Caco-2 (cell line): ENCODE measurements around the gene SMR3A. TPM values are rescaled to one million over a fixed set of nuclear protein-coding genes. Genes with fewer than 3 reads are reported as not detected.

ENCODE experiments used
- BruUV-seq: library from RNA; stranded (reverse); fragments of 400-500 nt; replicated peaks from 2 replicates; lab custom pipeline; 2021; lab: Mats Ljungman, UMichigan
- CTCF ChIA-PET: fragments of 300-600 bp; sonication (Branson Sonifier 250); formaldehyde crosslinking; loops from one replicate; lab custom pipeline; 2022; ENCODE audit warnings: antibody characterized with exemption; lab: Charles Lee
- POLR2A ChIA-PET: fragments of 300-600 bp; sonication (Branson Sonifier 250); formaldehyde crosslinking; loops from one replicate; lab custom pipeline; 2022; ENCODE audit warnings: antibody characterized with exemption; lab: Charles Lee
- DNase-seq, 2 experiments: peaks; one replicate each; pipeline versions ENCODE4 v3.0.0 to v3.0.0-alpha.2; 2020 to 2022
- H3K27me3 ChIP-seq: replicated peaks from 2 replicates; pipeline ENCODE4 v1.6.0; 2011; ENCODE audit warnings: low read length; ENCODE audit not compliant: control insufficient read depth, insufficient read depth
- H3K36me3 ChIP-seq: 2 replicates; pipeline ENCODE4 v1.5.1; 2011; ENCODE audit warnings: low read length; ENCODE audit not compliant: control insufficient read depth, insufficient read depth
- H3K4me1 ChIP-seq: fragments of 250-450 bp; sonication (Bioruptor Pico); 2 replicates; pipeline ENCODE4 v1.5.1; 2020; ENCODE audit warnings: mild to moderate bottlenecking
- H3K4me3 ChIP-seq: 2 replicates; pipeline ENCODE4 v1.5.1; 2011; ENCODE audit warnings: low read depth, mild to moderate bottlenecking, control low read depth, low read length
- H3K9me3 ChIP-seq: fragments of 250-450 bp; sonication (Bioruptor Pico); 2 replicates; pipeline ENCODE4 v1.5.1; 2020; ENCODE audit warnings: mild to moderate bottlenecking, moderate library complexity
- H3K27ac Mint-ChIP-seq: one replicate; pipeline ENCODE4 v1.8.0; 2022; ENCODE audit warnings: mixed read lengths; ENCODE audit not compliant: unreplicated experiment
- H3K27me3 Mint-ChIP-seq: one replicate; pipeline ENCODE4 v1.8.0; 2022; ENCODE audit warnings: mixed read lengths; ENCODE audit not compliant: insufficient read depth, unreplicated experiment
- H3K36me3 Mint-ChIP-seq: one replicate; pipeline ENCODE4 v1.8.0; 2022; ENCODE audit warnings: mild to moderate bottlenecking, mixed read lengths; ENCODE audit not compliant: insufficient read depth, unreplicated experiment
- H3K4me1 Mint-ChIP-seq: one replicate; pipeline ENCODE4 v1.8.0; 2022; ENCODE audit warnings: low read depth, mixed read lengths; ENCODE audit not compliant: unreplicated experiment
- H3K4me3 Mint-ChIP-seq: one replicate; pipeline ENCODE4 v1.8.0; 2022; ENCODE audit warnings: mild to moderate bottlenecking, moderate library complexity, mixed read lengths; ENCODE audit not compliant: unreplicated experiment
- H3K9me3 Mint-ChIP-seq: one replicate; pipeline ENCODE4 v1.8.0; 2022; ENCODE audit warnings: mixed read lengths; ENCODE audit not compliant: unreplicated experiment
- CTCF ChIP-seq, 2 experiments: fragments of 200-600 bp in 1 of 2; IDR thresholded peaks; 1 replicate in 1 of 2; 2 replicates in 1 of 2; pipeline versions ENCODE4 v1.5.1 to v1.8.0; 2011 to 2022; ENCODE audit warnings: antibody characterized with exemption in 1 of 2, control low read depth in 1 of 2, inconsistent platforms in 1 of 2, low read depth in 1 of 2, low read length in 1 of 2, mild to moderate bottlenecking in 1 of 2, moderate library complexity in 1 of 2; ENCODE audit not compliant: insufficient read depth in 1 of 2, severe bottlenecking in 1 of 2, unreplicated experiment in 1 of 2
- intact Hi-C: fragments of 100-400 bp; cut with micrococcal nuclease; formaldehyde crosslinking; loops from one replicate; pipeline ENCODE4 v1.10.0; 2022; ENCODE audit not compliant: unreplicated experiment
- total RNA-seq: library from RNA; stranded (reverse); gene quantifications from 2 replicates; pipeline ENCODE4 v1.2.3, GENCODE V29; 2022

SMR3A gene
- total RNA-seq, 1 experiment from 2014 or later, result not detected

GRCh38 chr4:70337886-70338420, 22.6 kb upstream of the SMR3A start:
- no peak for TF ChIP-seq CTCF (IDR thresholded peaks at IDR 0.05; ENCODE audit: insufficient read depth in 1 of 2, low read depth in 1 of 2, low read length in 1 of 2, severe bottlenecking in 1 of 2, unreplicated experiment in 1 of 2)

GRCh38 chr4:70356185-70356584, 4.4 kb upstream of the SMR3A start:
- intact Hi-C loops, result no loop called here
- no peaks in the 10 kb centered on the region for H3K4me1 Mint-ChIP-seq
- Histone ChIP-seq H3K4me3 (no peak overlapping the region), H3K27me3 (no peaks in the 10 kb centered on the region), H3K4me1 (no peaks in the 10 kb centered on the region), H3K36me3 (no peaks in the 10 kb centered on the region), H3K9me3 (no peaks in the 10 kb centered on the region)
- TF ChIP-seq CTCF (IDR thresholded peaks at IDR 0.05; ENCODE audit: insufficient read depth in 1 of 2, low read depth in 1 of 2, low read length in 1 of 2, severe bottlenecking in 1 of 2, unreplicated experiment in 1 of 2), result no peak
- H3K9me3 Mint-ChIP-seq, result no peaks in the 10 kb centered on the region
- H3K4me3 Mint-ChIP-seq, result no peak overlapping the region
- CTCF ChIA-PET, result no interaction called here
- POLR2A ChIA-PET, result no interaction called here
- no TSS peak for BruUV-seq
- H3K27me3 Mint-ChIP-seq, result peaks cover 6% of the 10 kb centered on the region
- no peaks in the 10 kb centered on the region for H3K36me3 Mint-ChIP-seq
- H3K27ac Mint-ChIP-seq, result no peak overlapping the region
- no peak for DNase-seq

More at GRCh38 chr4:70337886-70338420, 22.6 kb upstream of the SMR3A start:
- no peaks in the 10 kb centered on the region for H3K4me1 ChIP-seq
- DNase-seq, result no peak
- no TSS peak for BruUV-seq
- ChIA-PET CTCF (no interaction called here), POLR2A (no interaction called here)
- Mint-ChIP-seq H3K4me3 (no peak overlapping the region), H3K27ac (no peak overlapping the region), H3K4me1 (no peaks in the 10 kb centered on the region), H3K36me3 (no peaks in the 10 kb centered on the region), H3K27me3 (peaks cover 14% of the 10 kb centered on the region), H3K9me3 (no peaks in the 10 kb centered on the region)
- H3K36me3 ChIP-seq, result no peaks in the 10 kb centered on the region
- intact Hi-C loops, result no loop called here
- H3K4me3 ChIP-seq, result no peak overlapping the region
- no peaks in the 10 kb centered on the region for H3K9me3 ChIP-seq
- no peaks in the 10 kb centered on the region for H3K27me3 ChIP-seq

GRCh38 chr4:70359115-70359661, 1.4 kb upstream of the SMR3A start:
- no peaks in the 10 kb centered on the region for H3K4me1 Mint-ChIP-seq
- intact Hi-C loops, result no loop called here
- Histone ChIP-seq H3K36me3 (no peaks in the 10 kb centered on the region), H3K4me1 (no peaks in the 10 kb centered on the region), H3K9me3 (no peaks in the 10 kb centered on the region), H3K27me3 (no peaks in the 10 kb centered on the region), H3K4me3 (no peak overlapping the region)
- no peak overlapping the region for H3K4me3 Mint-ChIP-seq
- no peak for TF ChIP-seq CTCF (IDR thresholded peaks at IDR 0.05; ENCODE audit: insufficient read depth in 1 of 2, low read depth in 1 of 2, low read length in 1 of 2, severe bottlenecking in 1 of 2, unreplicated experiment in 1 of 2)
- DNase-seq, result no peak
- POLR2A ChIA-PET, result no interaction called here
- BruUV-seq, result no TSS peak
- H3K36me3 Mint-ChIP-seq, result no peaks in the 10 kb centered on the region
- H3K9me3 Mint-ChIP-seq, result no peaks in the 10 kb centered on the region
- no peak overlapping the region for H3K27ac Mint-ChIP-seq
- peaks cover 3% of the 10 kb centered on the region for H3K27me3 Mint-ChIP-seq
- CTCF ChIA-PET, result no interaction called here
